ENCODE data around the gene ZDHHC14.

- TF ChIP-seq YY1 (IDR thresholded peaks at IDR 0.05; ENCODE audit: insufficient read depth, insufficient read length) (no peak), ZNF274 (IDR thresholded peaks at IDR 0.05; ENCODE audit: low read depth, low read length) (no peak)
Measured at GRCh38 chr6:157670466-157671186, 289.6 kb downstream of the ZDHHC14 start.
